ENCODE data around the gene ARHGAP29. TPM values are rescaled to one million over a fixed set of nuclear protein-coding genes. Genes with fewer than 3 reads are reported as not detected.

The ARHGAP29 gene
- total RNA-seq, 1 experiment from 2014 or later = 4.5 TPM

DNA sequence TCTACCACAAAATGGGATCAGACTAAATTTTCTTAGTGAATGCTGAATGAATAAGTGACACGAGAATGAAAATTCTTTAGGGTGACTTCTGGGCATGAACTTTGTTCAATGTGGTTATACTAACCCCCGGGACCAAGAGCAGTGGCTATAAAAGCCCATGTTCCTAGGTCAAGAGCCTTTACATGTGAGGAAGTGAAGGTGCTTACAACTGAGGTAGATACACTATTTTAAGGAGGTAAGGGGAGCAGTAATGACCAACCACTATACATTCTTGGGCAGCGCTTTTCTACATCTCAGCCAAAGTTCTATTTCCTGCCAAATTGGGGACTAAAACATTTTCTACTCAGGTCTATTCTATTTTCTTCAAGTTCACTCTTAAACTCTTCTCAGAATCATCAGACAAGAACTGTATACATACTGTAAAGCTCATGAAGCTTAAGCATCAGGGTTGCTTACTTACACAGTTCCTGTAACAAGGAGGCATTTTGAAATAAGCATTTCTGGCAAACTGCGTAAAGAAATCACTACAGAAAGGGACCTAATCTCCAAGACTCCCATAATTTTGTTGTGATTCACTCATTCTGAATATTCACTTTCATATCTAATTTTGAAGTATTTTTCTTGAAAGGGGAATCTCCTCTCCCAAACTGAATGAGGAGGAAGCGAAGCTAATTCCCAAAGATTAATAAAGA, 8.5 kb upstream of the ARHGAP29 start:
- no peak for DNase-seq (ENCODE audit: low read depth, low spot score)
- in situ Hi-C loops (cut with HindIII; ENCODE audit: low pct_unique_long_range_greater_than_20kb, low sequenced_read_pairs) = no loop called here

DNA sequence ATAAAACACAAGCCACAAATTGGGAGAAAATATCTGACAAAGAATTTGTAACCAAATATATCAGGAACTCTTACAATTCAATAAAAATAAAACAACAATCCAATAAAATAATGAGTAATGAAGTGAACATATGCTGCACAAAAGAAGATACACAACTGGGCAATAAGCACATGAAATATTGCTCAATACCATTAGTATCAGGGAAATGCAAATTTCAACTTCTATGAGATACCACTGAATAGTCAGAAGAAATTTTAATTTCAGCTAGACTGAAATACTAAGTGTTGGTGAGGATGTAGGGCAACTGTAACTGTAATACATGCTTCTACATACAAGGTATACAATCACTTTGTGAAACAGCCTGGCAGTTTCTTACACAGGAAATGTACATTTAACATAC, 7.4 kb upstream of the ARHGAP29 start:
- in situ Hi-C loops (cut with HindIII; ENCODE audit: low pct_unique_long_range_greater_than_20kb, low sequenced_read_pairs) = no loop called here
- no peak for DNase-seq (ENCODE audit: low read depth, low spot score)

DNA sequence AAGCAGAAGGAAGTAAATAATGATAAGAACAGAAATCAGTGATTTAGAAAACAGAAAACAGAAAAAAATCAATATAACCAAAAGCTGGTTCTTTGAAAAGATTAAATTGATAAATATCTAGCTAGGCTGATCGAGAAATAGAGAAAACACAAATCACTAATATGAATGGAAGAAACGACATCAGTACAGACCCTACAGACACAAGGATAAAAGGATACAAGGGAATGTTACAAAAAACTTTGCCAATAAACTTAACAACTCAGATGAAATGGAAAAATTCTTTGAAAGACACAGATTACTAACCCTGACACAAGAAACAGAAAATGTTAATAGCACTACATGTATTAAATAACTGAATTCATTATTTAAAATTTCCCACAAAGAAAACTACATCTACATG, 6.3 kb upstream of the ARHGAP29 start:
- in situ Hi-C loops (cut with HindIII; ENCODE audit: low pct_unique_long_range_greater_than_20kb, low sequenced_read_pairs) = no loop called here
- no peak for DNase-seq (ENCODE audit: low read depth, low spot score)

DNA sequence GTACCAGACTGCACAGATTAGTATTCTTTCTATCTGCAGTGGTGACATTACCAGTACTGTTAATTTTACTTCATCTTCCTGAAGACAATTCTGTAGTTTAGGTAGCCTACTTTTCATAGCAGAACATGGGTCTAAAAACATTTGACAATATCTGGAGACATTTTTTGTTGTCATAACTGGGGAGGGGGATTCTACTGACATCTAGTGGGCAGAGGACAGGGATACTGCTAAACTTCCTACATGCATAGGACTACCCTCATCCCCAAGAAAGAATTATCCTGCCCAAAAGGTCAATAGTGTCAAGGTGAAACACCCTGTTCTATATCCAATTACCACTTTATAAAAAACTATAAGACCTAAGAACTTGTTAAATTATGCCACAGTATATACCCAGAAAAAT, 3.4 kb upstream of the ARHGAP29 start:
- peak; percentile 52 for DNase-seq (ENCODE audit: low read depth, low spot score)
- in situ Hi-C loops (cut with HindIII; ENCODE audit: low pct_unique_long_range_greater_than_20kb, low sequenced_read_pairs) = no loop called here

DNA sequence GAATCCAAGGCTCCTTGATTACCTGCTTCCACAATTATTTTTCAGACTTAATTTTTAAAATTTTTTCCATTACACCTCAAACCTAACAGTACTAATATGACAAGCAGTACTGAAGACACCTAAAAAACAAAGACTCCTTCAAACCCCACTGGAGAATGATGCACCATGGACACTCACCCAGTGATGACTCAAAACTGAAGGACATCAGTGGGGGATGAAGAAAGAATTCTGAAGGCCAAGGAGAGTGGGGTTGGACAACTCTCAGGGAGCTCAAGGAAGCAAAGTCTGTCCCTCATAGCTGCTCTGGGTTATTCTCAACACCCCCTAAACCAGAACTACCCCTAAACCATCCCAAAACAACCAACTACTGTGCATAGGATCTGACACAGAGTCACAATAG, 2.4 kb upstream of the ARHGAP29 start:
- in situ Hi-C loops (cut with HindIII; ENCODE audit: low pct_unique_long_range_greater_than_20kb, low sequenced_read_pairs) = no loop called here
- no peak for DNase-seq (ENCODE audit: low read depth, low spot score)

DNA sequence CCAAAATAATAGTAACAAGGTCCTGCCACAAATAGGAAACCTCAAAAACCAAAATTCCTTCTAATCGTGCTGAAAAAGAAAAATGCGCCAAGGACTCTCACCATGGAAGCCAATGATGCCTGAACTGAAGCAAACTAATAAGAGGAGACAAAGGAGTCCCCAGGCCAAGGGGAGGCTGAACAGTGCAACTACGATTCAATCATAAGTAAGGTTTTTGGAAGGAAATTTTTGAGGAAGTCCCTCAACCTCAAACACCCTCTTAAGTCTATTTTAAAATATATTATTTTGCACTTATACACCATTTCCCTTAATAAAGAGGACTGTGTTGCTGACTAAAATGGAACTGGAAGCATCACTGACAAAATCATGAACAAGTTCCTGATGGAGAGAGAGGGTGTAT, 1.7 kb upstream of the ARHGAP29 start:
- no peak for DNase-seq (ENCODE audit: low read depth, low spot score)
- in situ Hi-C loops (cut with HindIII; ENCODE audit: low pct_unique_long_range_greater_than_20kb, low sequenced_read_pairs) = no loop called here

DNA sequence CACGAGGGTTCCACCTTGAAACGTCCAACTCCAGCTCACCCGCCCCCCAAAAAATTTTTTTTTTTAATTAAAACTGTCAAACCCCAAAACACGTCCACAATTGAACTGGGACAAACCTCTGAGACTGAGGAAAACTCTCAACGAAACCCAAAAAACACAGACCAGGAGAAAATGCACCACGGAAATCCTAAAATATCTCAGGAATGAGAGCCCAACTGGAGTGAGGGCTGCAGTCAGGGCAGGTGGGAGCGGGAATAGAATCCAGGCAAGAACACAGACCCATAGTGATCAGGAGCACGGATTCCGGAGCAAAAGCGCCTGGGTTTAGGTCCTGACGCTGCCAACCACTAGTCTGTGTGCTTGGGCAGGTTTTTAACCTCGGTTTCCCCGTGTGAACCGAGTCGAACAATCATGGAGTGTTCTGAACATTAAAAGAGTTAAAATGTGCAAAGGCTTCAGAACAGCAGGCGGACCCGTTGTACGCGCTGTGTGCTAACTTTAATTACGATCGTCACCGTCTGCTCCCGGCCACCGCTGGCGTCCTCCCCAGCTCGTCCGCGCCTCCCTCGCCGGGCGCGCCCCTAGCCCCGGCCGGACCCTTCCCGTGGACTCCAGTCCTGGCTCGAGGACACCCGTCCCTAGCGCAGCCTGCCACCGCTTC, 624 bp downstream of the ARHGAP29 start:
- peak; percentile 51 for DNase-seq (ENCODE audit: low read depth, low spot score)
- in situ Hi-C loops (cut with HindIII; ENCODE audit: low pct_unique_long_range_greater_than_20kb, low sequenced_read_pairs) = no loop called here

DNA sequence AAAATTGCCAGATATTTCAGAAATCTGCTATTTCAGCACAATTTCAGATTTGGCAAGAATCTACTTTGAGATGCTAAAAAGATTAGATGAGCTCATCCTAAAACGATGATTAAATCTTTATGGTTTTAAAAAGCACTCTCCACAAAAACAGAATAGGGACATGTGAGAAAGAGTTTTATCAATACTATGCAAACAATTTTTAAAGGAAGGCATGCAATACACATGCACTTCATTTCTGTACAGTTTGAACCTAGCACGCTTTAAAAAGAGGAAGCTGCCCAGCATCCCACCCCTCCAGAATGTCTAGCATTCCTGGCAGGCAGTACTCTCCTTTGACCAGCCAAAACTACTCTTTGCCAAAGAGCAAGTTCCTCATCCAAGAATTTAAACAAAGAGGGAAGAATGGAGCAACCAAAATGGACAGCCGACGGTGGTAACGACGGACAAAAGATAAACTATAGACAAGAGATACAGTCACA, 1.3 kb downstream of the ARHGAP29 start:
- DNase-seq (ENCODE audit: low read depth, low spot score) = no peak
- in situ Hi-C loops (cut with HindIII; ENCODE audit: low pct_unique_long_range_greater_than_20kb, low sequenced_read_pairs) = no loop called here

DNA sequence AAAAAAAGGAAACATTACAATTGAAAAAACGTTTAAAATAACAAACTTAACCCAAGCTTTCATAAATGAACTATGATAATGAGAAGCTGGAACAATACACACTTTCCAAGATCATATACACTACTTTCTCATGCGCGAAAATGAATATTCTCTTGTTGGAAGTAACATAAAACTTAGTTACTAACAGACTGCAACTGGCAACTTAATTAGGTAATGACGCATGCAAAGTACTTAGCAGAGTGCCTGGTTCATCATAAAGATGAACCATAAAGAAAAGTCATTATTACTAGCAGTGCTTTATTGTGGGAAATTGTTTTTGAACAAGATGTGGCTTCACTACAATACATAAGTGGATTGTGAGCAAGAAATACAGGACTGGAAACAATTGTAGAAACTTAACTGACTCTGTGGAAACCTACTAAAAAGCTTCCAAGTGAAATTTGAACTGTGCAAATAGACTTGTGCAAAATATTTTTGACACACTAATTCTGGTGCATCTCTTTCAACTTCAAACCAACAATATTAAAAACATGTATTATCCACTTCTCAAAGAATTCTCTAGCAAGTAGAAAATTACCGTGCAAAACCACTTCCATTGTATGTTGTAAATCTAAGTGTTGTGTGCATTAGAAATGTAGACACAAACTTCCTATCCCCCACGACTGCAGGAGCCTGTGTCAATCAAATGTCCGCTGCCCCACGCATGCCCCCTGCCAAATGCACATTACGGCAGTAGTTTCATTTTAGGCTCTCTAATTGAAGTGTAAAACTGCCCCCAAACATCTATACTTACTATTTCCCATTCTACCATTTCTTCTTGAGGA, 2.0 kb downstream of the ARHGAP29 start:
- in situ Hi-C loops (cut with HindIII; ENCODE audit: low pct_unique_long_range_greater_than_20kb, low sequenced_read_pairs) = no loop called here
- DNase-seq (ENCODE audit: low read depth, low spot score) = no peak

DNA sequence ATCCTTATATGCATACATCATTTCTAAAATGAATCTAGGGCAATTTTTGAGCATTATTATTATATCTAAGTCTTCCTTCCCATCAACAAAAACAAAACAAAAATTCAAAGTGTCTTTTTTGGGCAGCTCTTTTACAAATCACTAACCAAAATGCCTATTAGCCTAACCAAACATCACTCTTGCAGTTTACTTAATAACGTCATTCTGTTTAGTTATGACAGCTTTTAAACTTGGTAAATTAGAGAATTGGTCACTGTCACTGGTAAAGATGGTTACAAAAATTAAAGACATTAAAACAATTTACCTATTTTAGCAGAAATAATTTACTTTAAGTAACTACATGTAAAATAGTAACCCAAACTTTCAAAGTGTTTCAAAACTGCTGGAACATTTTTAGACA, 2.8 kb downstream of the ARHGAP29 start:
- in situ Hi-C loops (cut with HindIII; ENCODE audit: low pct_unique_long_range_greater_than_20kb, low sequenced_read_pairs) = no loop called here
- DNase-seq (ENCODE audit: low read depth, low spot score) = no peak

DNA sequence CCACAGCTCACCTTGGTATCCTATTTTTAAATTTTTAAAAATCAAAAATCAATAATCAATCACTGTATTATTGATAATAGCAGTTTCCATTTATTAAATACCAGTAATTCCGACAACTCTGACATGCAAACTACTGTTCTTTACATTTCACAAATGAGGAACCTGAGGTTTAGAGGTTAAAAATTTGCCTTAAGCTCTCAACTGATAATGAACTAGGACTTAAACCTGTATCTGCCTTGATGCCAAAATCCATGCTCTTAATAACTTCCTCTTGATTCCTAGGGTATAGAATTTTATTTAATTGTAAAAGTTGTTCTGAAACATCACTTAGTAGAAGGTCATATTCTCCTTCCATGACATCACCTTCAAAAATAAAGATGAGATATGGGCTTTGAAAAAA, 5.6 kb downstream of the ARHGAP29 start:
- in situ Hi-C loops (cut with HindIII; ENCODE audit: low pct_unique_long_range_greater_than_20kb, low sequenced_read_pairs) = no loop called here
- DNase-seq (ENCODE audit: low read depth, low spot score) = no peak

DNA sequence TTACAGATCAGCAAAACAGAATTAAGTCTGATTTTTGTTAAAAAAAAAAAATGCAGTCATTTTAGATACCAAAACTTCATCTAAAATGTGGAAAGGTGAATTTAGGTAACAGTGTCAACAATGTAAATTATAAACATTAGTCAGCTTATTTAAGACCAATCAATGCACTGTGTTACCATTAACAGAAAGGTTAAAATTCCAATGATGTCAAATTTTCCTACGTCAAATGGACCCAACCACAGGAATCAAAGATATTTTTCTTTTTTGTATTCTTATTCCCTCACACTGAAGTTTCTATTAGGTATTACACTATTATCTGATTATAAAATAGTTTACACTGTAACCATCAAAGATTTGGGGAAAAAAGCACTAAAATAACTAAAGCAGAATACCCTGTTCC, 6.5 kb downstream of the ARHGAP29 start:
- in situ Hi-C loops (cut with HindIII; ENCODE audit: low pct_unique_long_range_greater_than_20kb, low sequenced_read_pairs) = no loop called here
- no peak for DNase-seq (ENCODE audit: low read depth, low spot score)

DNA sequence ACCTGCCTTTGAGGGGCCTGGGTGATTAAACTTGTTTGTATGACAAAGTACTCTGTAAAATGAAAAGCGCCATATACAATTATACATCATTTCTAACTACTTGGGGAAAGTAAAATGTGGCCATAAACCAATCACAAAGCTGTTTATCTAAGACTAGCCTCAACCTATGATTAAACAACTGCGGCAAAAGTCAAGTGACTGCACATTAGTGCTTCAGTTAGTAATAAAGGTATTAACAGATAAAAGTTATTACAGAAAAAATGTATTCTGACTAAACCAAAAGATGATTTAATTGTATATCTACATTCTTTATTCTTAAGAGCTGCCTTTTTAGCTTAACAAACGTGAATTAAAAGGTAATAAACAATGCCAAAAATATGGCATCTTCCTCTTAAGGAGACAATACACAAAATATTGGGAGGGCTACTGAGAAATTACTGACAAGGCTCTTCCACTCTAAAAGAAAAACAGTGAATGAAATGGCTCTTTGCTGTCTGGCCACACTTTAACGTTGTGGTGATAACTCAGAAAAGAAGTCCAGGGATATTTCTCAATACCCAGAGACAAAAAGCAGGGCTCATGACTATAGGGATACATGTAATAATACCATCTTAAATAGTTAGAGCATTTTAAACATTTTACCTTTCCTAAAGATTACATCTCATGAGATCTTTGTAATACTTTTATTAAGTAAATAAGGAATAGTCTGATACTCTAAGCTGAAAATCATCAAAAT, 8.6 kb downstream of the ARHGAP29 start:
- in situ Hi-C loops (cut with HindIII; ENCODE audit: low pct_unique_long_range_greater_than_20kb, low sequenced_read_pairs) = no loop called here
- DNase-seq (ENCODE audit: low read depth, low spot score) = no peak

DNA sequence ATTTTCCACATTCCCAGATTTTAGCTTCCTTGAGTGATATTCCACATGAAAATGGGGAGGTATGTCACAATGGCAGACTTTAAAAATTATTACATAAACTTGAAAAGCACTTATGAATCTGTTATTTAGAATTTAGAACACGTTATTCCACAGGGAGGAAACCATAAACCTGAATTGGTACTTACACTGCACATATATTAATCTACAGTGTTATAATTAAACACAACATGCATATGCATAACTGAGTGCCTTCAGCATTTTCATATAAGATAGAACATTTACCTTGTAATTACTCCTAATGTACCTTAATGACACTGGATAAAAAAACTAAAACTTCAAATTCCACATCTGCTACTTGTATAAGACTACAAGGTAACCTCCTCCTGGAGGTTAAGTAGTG, 9.8 kb downstream of the ARHGAP29 start:
- DNase-seq (ENCODE audit: low read depth, low spot score) = no peak
- in situ Hi-C loops (cut with HindIII; ENCODE audit: low pct_unique_long_range_greater_than_20kb, low sequenced_read_pairs) = no loop called here

DNA sequence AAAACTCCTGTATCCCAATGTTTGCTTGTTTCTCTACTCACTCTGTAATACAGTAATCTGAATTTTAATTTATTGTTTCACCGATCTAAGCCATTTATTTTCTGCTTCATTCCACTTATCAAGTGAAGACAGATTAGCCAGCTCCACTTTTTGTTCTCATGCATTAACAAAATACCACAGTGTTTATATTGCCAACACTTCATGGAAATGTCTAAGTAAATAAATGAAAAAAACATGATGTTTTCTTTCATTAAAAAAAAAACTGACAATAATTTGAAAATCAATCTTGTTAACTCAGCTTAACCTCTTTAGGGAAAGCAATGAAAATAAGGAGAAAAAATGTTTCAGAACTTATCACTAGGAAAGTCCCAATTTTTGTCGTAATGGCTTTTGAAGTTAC, 11.5 kb downstream of the ARHGAP29 start:
- no peak for DNase-seq (ENCODE audit: low read depth, low spot score)
- in situ Hi-C loops (cut with HindIII; ENCODE audit: low pct_unique_long_range_greater_than_20kb, low sequenced_read_pairs) = no loop called here

DNA sequence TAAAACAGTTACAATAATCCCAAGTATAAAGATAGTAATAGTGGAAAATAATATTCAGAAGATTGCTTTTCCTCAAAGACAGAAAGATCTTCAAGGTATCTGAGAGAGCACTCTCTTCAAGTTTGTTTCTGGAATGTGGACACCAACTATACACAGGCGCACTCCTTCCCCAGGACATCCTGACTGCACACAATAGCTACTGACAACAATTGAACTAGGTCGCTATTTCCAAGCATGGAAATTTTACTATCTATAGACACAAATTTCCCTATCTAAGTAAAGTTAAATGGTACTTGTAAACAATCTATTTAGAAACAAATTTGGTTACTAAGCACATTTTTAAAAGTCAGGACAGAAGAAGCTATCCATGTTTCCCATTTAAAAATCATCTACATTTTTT, 19.1 kb downstream of the ARHGAP29 start:
- in situ Hi-C loops (cut with HindIII; ENCODE audit: low pct_unique_long_range_greater_than_20kb, low sequenced_read_pairs) = no loop called here
- no peak for DNase-seq (ENCODE audit: low read depth, low spot score)

DNA sequence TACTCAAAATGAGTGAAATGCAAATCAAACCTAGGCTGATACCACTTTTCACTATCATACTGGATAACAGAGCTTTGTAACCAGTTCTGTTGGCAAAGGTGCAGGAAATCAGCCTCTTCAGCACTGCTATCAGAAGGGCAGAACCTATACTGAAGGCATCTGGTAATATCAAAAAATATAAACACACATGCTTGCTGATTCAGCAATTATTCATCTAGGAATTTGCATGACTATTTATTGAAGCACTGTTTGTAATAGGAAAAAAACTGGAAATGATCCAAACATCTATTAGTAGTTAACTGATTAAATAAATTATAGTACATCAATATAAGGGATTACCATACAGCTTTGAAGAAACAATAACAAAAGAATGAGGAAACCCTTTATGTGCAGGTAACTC, 21.4 kb downstream of the ARHGAP29 start:
- DNase-seq (ENCODE audit: low read depth, low spot score) = no peak
- in situ Hi-C loops (cut with HindIII; ENCODE audit: low pct_unique_long_range_greater_than_20kb, low sequenced_read_pairs) = no loop called here

DNA sequence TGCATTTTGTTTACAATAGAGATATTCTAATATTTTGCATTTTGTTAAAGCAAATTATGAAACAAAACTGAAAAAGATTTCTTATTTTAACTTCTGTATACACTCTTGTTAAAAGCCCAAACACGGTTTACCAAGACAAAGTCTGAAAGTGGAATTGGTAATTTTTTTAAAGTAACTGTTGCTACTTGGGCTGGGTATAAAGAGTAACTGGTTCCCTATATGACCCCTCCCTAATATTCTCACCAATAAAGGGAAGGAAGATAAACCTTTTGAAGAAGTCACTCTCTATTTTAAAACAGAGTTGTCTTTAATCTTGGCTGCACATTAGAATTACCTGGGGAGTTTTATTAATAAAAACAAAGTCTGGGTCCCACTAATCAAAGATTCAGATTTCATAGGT, 27.4 kb downstream of the ARHGAP29 start:
- DNase-seq (ENCODE audit: low read depth, low spot score) = no peak
- in situ Hi-C loops (cut with HindIII; ENCODE audit: low pct_unique_long_range_greater_than_20kb, low sequenced_read_pairs) = no loop called here

Data from SK-MEL-5 (cell line).